Neural crest cell (in vitro differentiated cells): ENCODE results near the gene KRT78. TPM values are rescaled to one million over a fixed set of nuclear protein-coding genes. Genes with fewer than 3 reads are reported as not detected.
"Not testable (repeated sequence)": the region's sequence is repeated elsewhere in the genome, so short reads cannot be mapped to it uniquely, and the experiment has no call there.

ENCODE experiments used
- DNase-seq: peaks from one replicate; pipeline ENCODE4 v3.0.0; 2021; ENCODE audit warnings: low read depth, mixed read lengths, low spot score
- H3K27ac Mint-ChIP-seq: one replicate; pipeline ENCODE4 v1.8.0; 2021; ENCODE audit warnings: mild to moderate bottlenecking, mixed read lengths; ENCODE audit not compliant: unreplicated experiment
- H3K27me3 Mint-ChIP-seq: 2 replicates; pipeline ENCODE4 v1.8.0; 2021; ENCODE audit warnings: low read depth, mild to moderate bottlenecking, mixed read lengths
- H3K36me3 Mint-ChIP-seq: 2 replicates; pipeline ENCODE4 v1.8.0; 2021; ENCODE audit warnings: low read depth, mild to moderate bottlenecking, mixed read lengths
- H3K4me1 Mint-ChIP-seq: 2 replicates; pipeline ENCODE4 v1.8.0; 2021; ENCODE audit warnings: mixed read lengths
- H3K4me3 Mint-ChIP-seq: one replicate; pipeline ENCODE4 v1.8.0; 2021; ENCODE audit warnings: mild to moderate bottlenecking, mixed read lengths
- H3K9me3 Mint-ChIP-seq: 2 replicates; pipeline ENCODE4 v1.8.0; 2021; ENCODE audit warnings: mixed read lengths
- total RNA-seq: library from RNA; stranded (reverse); gene quantifications from 2 replicates; pipeline ENCODE4 v1.2.1, GENCODE V29; 2021
- TF ChIP-seq, protein P1 (sequence below): fragments of 200-600 bp; sonication (generic); conservative IDR thresholded peaks from 2 replicates; pipeline ENCODE4 v1.5.0; 2021; ENCODE audit warnings: antibody characterized with exemption, mild to moderate bottlenecking

KRT78 gene
- total RNA-seq, 1 donor from 2014 or later: not detected

DNA sequence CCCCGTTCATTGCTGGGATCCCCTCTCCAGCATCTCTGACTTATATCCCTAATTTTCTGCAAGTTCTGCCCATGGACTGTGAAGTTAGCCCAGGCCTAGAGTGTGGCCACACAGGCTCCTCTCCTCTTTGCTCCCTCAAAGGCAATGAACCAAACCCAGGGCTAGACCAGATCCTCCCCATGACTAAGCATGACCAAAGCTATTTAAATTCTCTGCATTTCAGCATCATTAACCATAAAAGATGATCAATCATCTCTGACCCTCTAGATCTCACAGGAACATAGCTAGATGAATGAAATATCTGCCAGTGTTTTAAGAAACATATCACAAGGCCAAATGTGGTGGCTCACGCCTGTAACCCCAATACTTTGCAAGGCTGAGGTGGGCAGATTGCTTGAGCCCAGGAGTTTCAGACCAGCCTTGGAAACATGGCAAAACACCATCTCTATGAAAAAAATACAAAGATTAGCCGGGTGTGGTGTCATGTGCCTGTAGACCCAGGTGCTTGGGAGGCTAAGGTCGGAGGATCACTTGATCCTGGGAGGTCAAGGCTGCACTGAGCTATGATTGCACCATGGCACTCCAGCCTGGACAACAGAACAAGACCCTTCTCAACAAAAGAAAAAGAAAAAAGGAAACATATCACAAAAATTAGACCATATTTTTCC lies 50.7 kb downstream of the KRT78 start:
- Mint-ChIP-seq H3K4me3 (no peak overlapping the region), H3K27me3 (no peaks in the 10 kb centered on the region), H3K9me3 (no peaks in the 10 kb centered on the region)

DNA sequence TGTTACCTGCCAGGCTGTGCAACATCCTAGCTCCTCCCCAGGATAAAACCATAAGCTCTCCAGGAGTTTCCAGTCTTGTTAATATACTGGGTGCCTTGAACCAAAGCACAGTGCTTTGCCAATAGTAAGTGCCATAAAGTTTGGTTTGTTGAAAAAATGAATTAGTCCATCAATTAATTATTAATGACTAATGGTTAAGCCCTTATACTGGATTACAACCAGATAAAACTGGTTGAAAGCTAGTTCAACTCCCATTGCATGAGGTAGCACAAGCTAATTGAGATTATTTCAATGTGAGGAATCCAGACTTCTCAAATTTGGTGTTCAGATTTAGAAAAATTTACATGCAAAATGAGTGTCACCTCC lies 51.3 kb downstream of the KRT78 start:
- TF ChIP-seq, protein P1, sequence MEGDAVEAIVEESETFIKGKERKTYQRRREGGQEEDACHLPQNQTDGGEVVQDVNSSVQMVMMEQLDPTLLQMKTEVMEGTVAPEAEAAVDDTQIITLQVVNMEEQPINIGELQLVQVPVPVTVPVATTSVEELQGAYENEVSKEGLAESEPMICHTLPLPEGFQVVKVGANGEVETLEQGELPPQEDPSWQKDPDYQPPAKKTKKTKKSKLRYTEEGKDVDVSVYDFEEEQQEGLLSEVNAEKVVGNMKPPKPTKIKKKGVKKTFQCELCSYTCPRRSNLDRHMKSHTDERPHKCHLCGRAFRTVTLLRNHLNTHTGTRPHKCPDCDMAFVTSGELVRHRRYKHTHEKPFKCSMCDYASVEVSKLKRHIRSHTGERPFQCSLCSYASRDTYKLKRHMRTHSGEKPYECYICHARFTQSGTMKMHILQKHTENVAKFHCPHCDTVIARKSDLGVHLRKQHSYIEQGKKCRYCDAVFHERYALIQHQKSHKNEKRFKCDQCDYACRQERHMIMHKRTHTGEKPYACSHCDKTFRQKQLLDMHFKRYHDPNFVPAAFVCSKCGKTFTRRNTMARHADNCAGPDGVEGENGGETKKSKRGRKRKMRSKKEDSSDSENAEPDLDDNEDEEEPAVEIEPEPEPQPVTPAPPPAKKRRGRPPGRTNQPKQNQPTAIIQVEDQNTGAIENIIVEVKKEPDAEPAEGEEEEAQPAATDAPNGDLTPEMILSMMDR: no peak
- DNase-seq: no peak
- no peaks in the 10 kb centered on the region for H3K27me3 Mint-ChIP-seq
- no peaks in the 10 kb centered on the region for H3K4me1 Mint-ChIP-seq
- H3K27ac Mint-ChIP-seq: peak overlapping the region; percentile 67
- H3K36me3 Mint-ChIP-seq: no peaks in the 10 kb centered on the region
- H3K4me3 Mint-ChIP-seq: no peak overlapping the region
- no peaks in the 10 kb centered on the region for H3K9me3 Mint-ChIP-seq

More for the DNA sequence above, 50.7 kb downstream of the KRT78 start:
- no peak for DNase-seq
- Mint-ChIP-seq H3K27ac (no peak overlapping the region), H3K4me1 (no peaks in the 10 kb centered on the region), H3K36me3 (no peaks in the 10 kb centered on the region)
- TF ChIP-seq, protein P1: no peak

DNA sequence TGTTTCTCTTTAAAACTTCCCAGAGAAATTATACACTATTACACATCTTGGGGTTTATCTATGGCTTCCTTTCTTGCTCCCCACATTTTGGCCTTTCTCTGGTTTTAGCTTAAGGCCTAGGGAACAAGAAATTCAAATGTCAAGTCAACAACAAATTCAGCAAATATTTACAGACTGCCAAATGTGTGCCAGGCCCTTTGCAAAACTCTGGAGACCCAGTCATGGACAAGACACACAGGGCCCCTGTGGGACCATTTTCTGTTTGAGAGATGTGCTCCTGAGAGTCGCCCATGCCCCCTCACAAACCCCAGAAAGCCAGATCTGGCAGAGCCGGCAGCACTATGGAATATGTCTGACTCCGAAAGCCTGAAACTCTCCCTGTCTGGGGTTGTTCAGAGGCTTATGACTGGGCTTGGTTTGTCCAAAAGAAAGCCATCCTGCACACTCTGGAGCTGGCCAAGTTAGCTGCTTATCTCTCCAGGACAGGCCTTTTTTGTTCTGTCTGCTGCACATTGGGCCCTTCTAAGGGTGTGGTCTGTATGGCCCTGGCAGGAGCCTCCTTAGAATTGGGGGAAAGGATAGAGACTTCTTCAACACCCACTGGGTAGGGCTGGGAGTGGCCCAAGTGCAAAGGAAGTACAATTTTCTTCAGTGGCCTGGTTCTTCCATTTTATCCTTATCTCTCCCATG lies 51.8 kb downstream of the KRT78 start:
- H3K36me3 Mint-ChIP-seq: no peaks in the 10 kb centered on the region
- no peaks in the 10 kb centered on the region for H3K4me1 Mint-ChIP-seq
- no peaks in the 10 kb centered on the region for H3K27me3 Mint-ChIP-seq
- peak overlapping the region; percentile 67 for H3K27ac Mint-ChIP-seq
- TF ChIP-seq, protein P1: no peak
- H3K9me3 Mint-ChIP-seq: no peaks in the 10 kb centered on the region
- DNase-seq: no peak
- no peak overlapping the region for H3K4me3 Mint-ChIP-seq

DNA sequence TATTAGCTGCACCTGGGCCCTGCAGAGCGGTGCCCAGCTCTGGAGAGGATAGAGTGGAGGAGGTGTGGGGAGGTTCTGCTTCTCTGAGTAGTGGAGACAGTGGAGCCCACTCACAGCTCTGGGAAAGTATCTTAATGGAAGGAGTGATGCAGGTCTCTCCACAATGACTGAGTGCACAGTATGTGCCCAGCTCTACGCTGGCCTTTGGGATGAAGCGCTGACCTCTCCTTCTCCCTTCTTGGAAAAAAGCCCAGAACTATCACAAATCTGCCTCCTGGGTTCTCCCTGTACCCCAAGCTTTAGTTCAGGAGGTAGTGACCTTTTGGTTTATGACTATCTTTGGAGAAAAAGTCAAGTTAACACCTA lies 52.4 kb downstream of the KRT78 start:
- DNase-seq: no peak
- TF ChIP-seq, protein P1: no peak
- H3K27me3 Mint-ChIP-seq: no peaks in the 10 kb centered on the region

DNA sequence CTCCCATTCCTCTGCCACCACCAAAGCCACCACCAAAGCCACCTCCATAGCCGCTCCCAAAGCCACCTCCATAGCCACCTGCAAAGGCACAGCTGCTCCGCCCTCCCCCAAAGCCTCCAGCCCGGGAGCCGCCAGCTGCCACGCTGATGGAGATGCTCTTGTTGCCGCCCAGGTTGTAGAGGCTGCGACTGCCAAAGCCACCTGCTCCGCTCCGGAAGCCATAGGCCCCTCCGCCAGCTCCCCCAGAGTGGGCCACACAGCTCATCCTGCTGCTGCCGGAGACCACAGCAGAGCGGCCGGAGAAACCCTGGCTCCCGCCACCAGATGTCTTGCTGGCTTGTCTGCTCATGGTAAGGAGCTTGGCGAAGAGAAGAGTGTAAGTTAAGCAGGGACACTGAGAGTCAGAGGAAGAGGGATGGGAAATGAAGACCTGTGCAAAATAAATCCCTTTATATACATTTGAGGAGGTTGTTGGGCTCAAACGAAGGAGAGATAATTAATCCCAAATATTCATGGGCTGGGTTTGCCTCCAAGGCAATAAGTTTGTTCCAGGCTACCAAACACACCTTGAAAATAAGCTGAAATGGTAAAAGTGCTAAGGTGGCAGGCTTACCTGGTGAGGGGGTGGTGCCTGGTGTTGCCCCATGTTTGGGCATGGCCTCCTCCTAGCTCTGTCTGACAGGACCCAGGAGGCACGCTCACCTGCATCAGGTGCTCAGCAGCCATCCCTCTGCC lies 52.9 kb downstream of the KRT78 start, which contains the start of gene KRT3:
KRT3 (minus strand) TSS at position 424 of the 735 bp plus-strand sequence; CDS start at position 349, 75 bp downstream.
- DNase-seq: no peak
- TF ChIP-seq, protein P1: no peak
- H3K9me3 Mint-ChIP-seq: no peaks in the 10 kb centered on the region
- H3K36me3 Mint-ChIP-seq: no peaks in the 10 kb centered on the region
- H3K4me1 Mint-ChIP-seq: no peaks in the 10 kb centered on the region
- H3K4me3 Mint-ChIP-seq: no peak within 1 kb of the TSS
- H3K27me3 Mint-ChIP-seq: no peaks in the 10 kb centered on the region
- no peak within 1 kb of the TSS for H3K27ac Mint-ChIP-seq

More for the DNA sequence above, 52.4 kb downstream of the KRT78 start:
- H3K9me3 Mint-ChIP-seq: no peaks in the 10 kb centered on the region
- H3K36me3 Mint-ChIP-seq: no peaks in the 10 kb centered on the region
- H3K27ac Mint-ChIP-seq: no peak overlapping the region
- no peaks in the 10 kb centered on the region for H3K4me1 Mint-ChIP-seq
- H3K4me3 Mint-ChIP-seq: no peak overlapping the region

DNA sequence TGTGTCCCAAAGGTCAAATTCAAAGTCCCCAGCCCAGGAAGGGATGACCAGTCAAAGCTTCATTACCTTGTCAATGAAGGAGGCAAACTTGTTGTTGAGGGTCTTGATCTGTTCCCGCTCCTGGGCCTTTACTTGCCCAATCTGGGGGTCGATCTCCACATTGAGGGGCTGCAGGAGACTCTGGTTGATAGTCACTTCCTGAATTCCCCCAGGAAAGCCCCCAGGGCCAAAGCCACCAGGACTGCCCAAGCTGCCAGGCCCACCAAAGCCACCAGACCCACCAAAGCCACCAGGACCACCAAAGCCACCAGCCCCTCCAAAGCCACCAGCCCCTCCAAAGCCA lies 53.5 kb downstream of the KRT78 start:
- H3K27me3 Mint-ChIP-seq, H3K27ac Mint-ChIP-seq, H3K36me3 Mint-ChIP-seq, DNase-seq, H3K4me3 Mint-ChIP-seq, H3K9me3 Mint-ChIP-seq, H3K4me1 Mint-ChIP-seq: not testable (repeated sequence)
